PC-9 (cell line): ENCODE data around the gene DIPK1B.

Experiments
- EZH2 ChIP-seq: fragments of 200-600 bp; sonication (generic); IDR thresholded peaks from 2 replicates; pipeline ENCODE4 v1.8.0; 2017; ENCODE audit warnings: antibody characterized with exemption, low read depth
- TF ChIP-seq, protein P1 (sequence below): fragments of 200-600 bp; sonication (generic); conservative IDR thresholded peaks from 2 replicates; pipeline ENCODE4 v1.6.1; 2017; ENCODE audit warnings: mixed run types, antibody characterized with exemption, mild to moderate bottlenecking, moderate library complexity

DNA sequence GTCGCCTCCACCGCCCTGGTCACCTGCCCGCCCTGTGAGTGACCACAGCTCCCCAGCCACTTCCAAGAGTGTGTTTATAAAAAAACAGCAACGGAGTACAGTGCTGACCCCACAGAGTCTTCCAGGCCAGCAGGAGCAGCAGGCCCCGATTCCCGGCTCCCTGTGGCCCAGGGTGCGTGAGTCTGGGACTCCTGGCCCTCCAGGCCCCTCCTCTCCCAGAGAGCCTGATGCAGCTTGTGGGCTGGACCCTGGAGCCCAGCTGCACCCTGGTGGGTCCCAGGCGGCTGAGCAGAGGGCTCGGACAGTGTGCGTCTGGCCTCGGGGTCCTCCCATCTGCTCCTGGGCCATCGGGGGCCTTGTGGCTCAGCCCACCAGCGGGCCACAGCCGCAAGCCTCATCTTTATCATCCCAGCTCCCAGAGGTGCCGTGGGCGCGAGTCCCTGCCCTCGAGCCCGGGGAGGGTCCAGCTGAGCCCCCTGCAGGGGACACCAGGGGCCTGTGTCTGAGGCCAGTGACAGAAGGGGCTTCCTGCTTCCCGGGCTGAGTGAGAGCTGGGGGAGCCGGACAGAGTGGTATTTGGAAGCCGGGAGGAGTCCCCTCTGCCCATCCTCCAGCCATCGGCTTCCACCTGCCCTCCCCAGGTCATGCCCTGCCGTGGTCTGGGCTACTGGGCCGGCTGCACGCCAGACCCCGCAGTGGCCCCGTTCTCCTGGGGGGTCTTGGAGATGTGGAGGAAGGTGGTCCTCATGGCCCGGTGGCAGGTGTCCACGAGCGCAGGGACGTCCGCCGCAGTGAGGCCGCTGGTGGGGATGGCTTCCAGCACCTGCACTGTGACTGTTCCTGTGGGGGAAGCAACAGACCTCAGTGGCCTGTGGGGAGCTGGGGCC lies 39.0 kb upstream of the DIPK1B start:
- TF ChIP-seq, protein P1, sequence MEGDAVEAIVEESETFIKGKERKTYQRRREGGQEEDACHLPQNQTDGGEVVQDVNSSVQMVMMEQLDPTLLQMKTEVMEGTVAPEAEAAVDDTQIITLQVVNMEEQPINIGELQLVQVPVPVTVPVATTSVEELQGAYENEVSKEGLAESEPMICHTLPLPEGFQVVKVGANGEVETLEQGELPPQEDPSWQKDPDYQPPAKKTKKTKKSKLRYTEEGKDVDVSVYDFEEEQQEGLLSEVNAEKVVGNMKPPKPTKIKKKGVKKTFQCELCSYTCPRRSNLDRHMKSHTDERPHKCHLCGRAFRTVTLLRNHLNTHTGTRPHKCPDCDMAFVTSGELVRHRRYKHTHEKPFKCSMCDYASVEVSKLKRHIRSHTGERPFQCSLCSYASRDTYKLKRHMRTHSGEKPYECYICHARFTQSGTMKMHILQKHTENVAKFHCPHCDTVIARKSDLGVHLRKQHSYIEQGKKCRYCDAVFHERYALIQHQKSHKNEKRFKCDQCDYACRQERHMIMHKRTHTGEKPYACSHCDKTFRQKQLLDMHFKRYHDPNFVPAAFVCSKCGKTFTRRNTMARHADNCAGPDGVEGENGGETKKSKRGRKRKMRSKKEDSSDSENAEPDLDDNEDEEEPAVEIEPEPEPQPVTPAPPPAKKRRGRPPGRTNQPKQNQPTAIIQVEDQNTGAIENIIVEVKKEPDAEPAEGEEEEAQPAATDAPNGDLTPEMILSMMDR = no peak
- TF ChIP-seq EZH2 = no peak
